ENCODE measurements around the gene CEP128. TPM values are rescaled to one million over a fixed set of nuclear protein-coding genes. Genes with fewer than 3 reads are reported as not detected.

Gene CEP128
- total and polyA plus RNA-seq, 8 donors, result 4.8 to 10.1 (median 7.5) TPM

GRCh38 chr14:80658155-80658554 is 283.4 kb downstream of the CEP128 start:
- ATAC-seq (no peak), DNase-seq (no peak)
- Histone ChIP-seq H3K9me3 (no peaks in the 10 kb centered on the region), H3K4me1 (no peaks in the 10 kb centered on the region), H3K27ac (no peak overlapping the region), H3K27me3 (no peaks in the 10 kb centered on the region), H3K4me3 (no peak overlapping the region), H3K36me3 (no peaks in the 10 kb centered on the region)
- TF ChIP-seq CTCF (IDR thresholded peaks at IDR 0.05), result no peak
- intact Hi-C loops (cut with DNase I), result no loop called here

GRCh38 chr14:80653956-80654355 is 287.6 kb downstream of the CEP128 start:
- no peaks in the 10 kb centered on the region for H3K27me3 ChIP-seq
- no peak for TF ChIP-seq CTCF (IDR thresholded peaks at IDR 0.05)
- no peak overlapping the region for H3K27ac ChIP-seq
- H3K36me3 ChIP-seq, result no peaks in the 10 kb centered on the region
- ATAC-seq (no peak), DNase-seq (no peak)
- H3K4me3 ChIP-seq, result no peak overlapping the region
- intact Hi-C loops (cut with DNase I), result no loop called here
- peaks cover 0 to 7% of the 10 kb centered on the region in 2 donors for H3K9me3 ChIP-seq
- no peaks in the 10 kb centered on the region for H3K4me1 ChIP-seq

- intact Hi-C loops (cut with DNase I), result no loop called here
- TF ChIP-seq CTCF (IDR thresholded peaks at IDR 0.05), result no peak
- Histone ChIP-seq H3K9me3 (peaks cover 0 to 2% of the 10 kb centered on the region in 2 donors), H3K27me3 (no peaks in the 10 kb centered on the region), H3K4me3 (no peak overlapping the region), H3K36me3 (no peaks in the 10 kb centered on the region), H3K4me1 (no peaks in the 10 kb centered on the region), H3K27ac (no peak overlapping the region)
- DNase-seq, result no peak
- ATAC-seq, result no peak
These were observed 295.7 kb downstream of the CEP128 start for GRCh38 chr14:80645667-80646413.

- H3K4me3 ChIP-seq, result no peak overlapping the region
- H3K9me3 ChIP-seq, result no peaks in the 10 kb centered on the region
- no peak for TF ChIP-seq CTCF (IDR thresholded peaks at IDR 0.05)
- no peak overlapping the region for H3K27ac ChIP-seq
- no peaks in the 10 kb centered on the region for H3K27me3 ChIP-seq
- intact Hi-C loops (cut with DNase I), result no loop called here
- no peak for ATAC-seq
- H3K36me3 ChIP-seq, result no peaks in the 10 kb centered on the region
- no peaks in the 10 kb centered on the region for H3K4me1 ChIP-seq
- DNase-seq, result no peak
These were observed 296.7 kb downstream of the CEP128 start for GRCh38 chr14:80644826-80645225.

- ATAC-seq (no peak), DNase-seq (no peak)
- no peaks in the 10 kb centered on the region for H3K4me1 ChIP-seq
- H3K27ac ChIP-seq, result no peak overlapping the region
- no peak for TF ChIP-seq CTCF (IDR thresholded peaks at IDR 0.05)
- H3K27me3 ChIP-seq, result no peaks in the 10 kb centered on the region
- no peak overlapping the region for H3K4me3 ChIP-seq
- H3K9me3 ChIP-seq, result no peaks in the 10 kb centered on the region
- H3K36me3 ChIP-seq, result no peaks in the 10 kb centered on the region
- intact Hi-C loops (cut with DNase I), result no loop called here
These were observed 302.7 kb downstream of the CEP128 start for GRCh38 chr14:80638620-80639515.
